Tibial nerve (tissue), 4 donors: ENCODE data around the gene MINDY4. TPM values are rescaled to one million over a fixed set of nuclear protein-coding genes. Genes with fewer than 3 reads are reported as not detected.

Source experiments
- DNase-seq, 2 donors: peaks; one replicate each; pipeline ENCODE4 v3.0.0-alpha.2; 2019; ENCODE audit warnings: low spot score in 2 of 2
- H3K27ac ChIP-seq, 4 donors: fragments of 200-600 bp; sonication (generic) in 3 of 4; one replicate each; pipeline ENCODE4 v1.5.1; 2017 to 2019; ENCODE audit warnings: mild to moderate bottlenecking in 1 of 4
- H3K27me3 ChIP-seq, 2 donors: fragments of 200-600 bp; sonication (generic) in 1 of 2; one replicate each; pipeline versions ENCODE4 v1.5.1 to v1.6.0; 2017 to 2019
- H3K36me3 ChIP-seq, 3 donors: fragments of 200-600 bp; sonication (generic); one replicate each; pipeline ENCODE4 v1.5.1; 2018 to 2019
- H3K4me1 ChIP-seq, 4 donors: fragments of 200-600 bp; sonication (generic) in 3 of 4; one replicate each; pipeline ENCODE4 v1.5.1; 2017 to 2019
- H3K4me3 ChIP-seq, 4 donors: fragments of 200-600 bp; sonication (generic) in 3 of 4; one replicate each; pipeline ENCODE4 v1.5.1; 2017 to 2019; ENCODE audit warnings: mild to moderate bottlenecking in 1 of 4, moderate library complexity in 1 of 4
- H3K9me3 ChIP-seq, 4 donors: fragments of 200-600 bp; sonication (generic) in 3 of 4; one replicate each; pipeline ENCODE4 v1.5.1; 2017 to 2019
- EP300 ChIP-seq, 2 donors: sonication (generic); formaldehyde crosslinking; IDR thresholded peaks; one replicate each; pipeline ENCODE4 v1.6.1; 2017; ENCODE audit warnings: antibody characterized with exemption in 2 of 2, mild to moderate bottlenecking in 1 of 2
- POLR2A ChIP-seq, 2 donors: fragments of 450-650 bp; IDR thresholded peaks; one replicate each; pipeline ENCODE4 v1.6.1; 2017; ENCODE audit warnings: antibody characterized with exemption in 2 of 2, mild to moderate bottlenecking in 2 of 2, moderate library complexity in 2 of 2
- WGBS, 2 donors: methylation state at CpG; one replicate each; pipeline ENCODE4 v1.1.5; 2018; 5-methylcytosine and 5-hydroxymethylcytosine counted together
- total RNA-seq, 4 donors: library from RNA; depleted of rRNA; stranded (reverse); fragments of >200 nt; gene quantifications; one replicate each; pipeline ENCODE4 v1.1.0, GENCODE V29; 2016
- TF ChIP-seq, protein P1 (sequence below), 5 experiments: fragments of 200-600 bp in 3 of 5; fragments of 450-650 bp in 2 of 5; sonication (generic) in 3 of 5; IDR thresholded peaks; one replicate each; pipeline ENCODE4 v1.5.1; 2016 to 2019; ENCODE audit warnings: antibody characterized with exemption in 5 of 5, mild to moderate bottlenecking in 3 of 5, moderate library complexity in 2 of 5

The MINDY4 gene
- total RNA-seq, 4 donors from 2014 or later, result 17.1 to 21.6 (median 19.9) TPM

DNA sequence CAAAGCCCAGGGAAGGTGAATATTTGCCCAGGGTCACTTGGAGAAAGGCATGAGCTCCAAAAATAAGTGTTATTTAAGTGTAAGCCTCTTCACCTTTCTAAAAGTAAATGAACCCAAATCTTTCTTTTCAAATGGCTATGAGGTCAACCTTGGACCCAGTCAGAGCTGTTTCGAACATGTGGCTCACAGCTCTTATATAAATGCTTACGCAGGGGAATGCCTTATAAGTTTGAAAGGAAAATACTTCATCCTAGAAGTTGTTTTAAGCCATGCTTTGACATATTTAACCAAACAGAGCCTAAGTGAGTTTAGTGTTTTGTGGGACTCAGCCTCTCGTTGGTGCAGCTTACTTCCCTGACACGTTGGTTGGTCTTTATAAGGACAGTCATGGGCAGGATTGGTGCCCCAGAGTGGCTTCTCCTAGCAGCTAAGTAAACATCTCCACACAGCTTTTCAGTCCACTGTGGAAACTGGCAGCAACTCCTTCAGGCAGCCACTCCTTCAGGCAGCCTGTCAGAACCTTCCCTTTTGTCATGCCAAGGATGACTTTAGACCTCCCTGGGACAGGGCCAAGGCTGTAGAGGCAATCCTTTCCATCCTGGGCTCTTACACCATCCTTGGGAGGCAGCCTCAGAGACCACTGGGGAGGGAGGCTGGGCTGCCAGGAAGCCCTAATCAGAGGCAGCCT, 43.6 kb downstream of the MINDY4 start:
- no peaks in the 10 kb centered on the region for H3K27me3 ChIP-seq
- H3K36me3 ChIP-seq, result no peaks in the 10 kb centered on the region
- H3K27ac ChIP-seq, result peak overlapping the region in 3 of 4 donors; percentile 29 to 76 (median 71)
- DNase-seq, result peak; percentile 50
- H3K4me3 ChIP-seq, result no peak overlapping the region
- WGBS, 2 donors, result 67 to 69% methylated on average over 4 of the region's 4 CpGs
- H3K9me3 ChIP-seq, result no peaks in the 10 kb centered on the region
- TF ChIP-seq POLR2A (IDR thresholded peaks at IDR 0.05), result no peak
- TF ChIP-seq EP300 (IDR thresholded peaks at IDR 0.05), result peak in 1 of 2 donors; percentile 23
- peaks cover 0 to 56% (median 20%) of the 10 kb centered on the region in 4 donors for H3K4me1 ChIP-seq

DNA sequence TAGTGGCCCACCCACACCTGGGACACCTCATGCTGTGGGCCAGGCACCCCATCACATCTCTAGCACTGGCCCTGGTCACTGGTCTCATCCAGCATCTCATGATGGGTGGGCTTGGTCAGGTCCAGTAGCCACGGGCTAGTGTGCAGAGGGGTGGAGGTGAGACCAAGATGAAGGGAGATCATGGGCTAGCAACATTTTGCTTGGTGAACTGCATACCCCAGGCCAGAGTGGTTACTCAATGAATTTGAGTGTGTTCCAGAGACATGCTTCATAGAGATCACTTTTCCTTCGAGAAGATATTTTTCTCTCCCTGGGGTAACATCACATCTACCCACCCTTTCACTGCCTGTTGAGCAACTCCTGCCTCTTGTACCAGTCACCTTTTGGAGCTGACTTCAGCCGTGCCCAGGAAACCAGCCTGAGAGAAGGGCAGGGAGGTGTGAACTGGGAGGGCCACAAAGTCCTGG, 44.2 kb downstream of the MINDY4 start:
- H3K9me3 ChIP-seq, result no peaks in the 10 kb centered on the region
- peaks cover 0 to 56% (median 20%) of the 10 kb centered on the region in 4 donors for H3K4me1 ChIP-seq
- no peaks in the 10 kb centered on the region for H3K27me3 ChIP-seq
- no peak for DNase-seq
- peak overlapping the region in 3 of 4 donors; percentile 29 to 76 (median 71) for H3K27ac ChIP-seq
- no peaks in the 10 kb centered on the region for H3K36me3 ChIP-seq
- TF ChIP-seq POLR2A (IDR thresholded peaks at IDR 0.05) (no peak), EP300 (IDR thresholded peaks at IDR 0.05) (peak in 1 of 2 donors; percentile 13)
- TF ChIP-seq, protein P1, sequence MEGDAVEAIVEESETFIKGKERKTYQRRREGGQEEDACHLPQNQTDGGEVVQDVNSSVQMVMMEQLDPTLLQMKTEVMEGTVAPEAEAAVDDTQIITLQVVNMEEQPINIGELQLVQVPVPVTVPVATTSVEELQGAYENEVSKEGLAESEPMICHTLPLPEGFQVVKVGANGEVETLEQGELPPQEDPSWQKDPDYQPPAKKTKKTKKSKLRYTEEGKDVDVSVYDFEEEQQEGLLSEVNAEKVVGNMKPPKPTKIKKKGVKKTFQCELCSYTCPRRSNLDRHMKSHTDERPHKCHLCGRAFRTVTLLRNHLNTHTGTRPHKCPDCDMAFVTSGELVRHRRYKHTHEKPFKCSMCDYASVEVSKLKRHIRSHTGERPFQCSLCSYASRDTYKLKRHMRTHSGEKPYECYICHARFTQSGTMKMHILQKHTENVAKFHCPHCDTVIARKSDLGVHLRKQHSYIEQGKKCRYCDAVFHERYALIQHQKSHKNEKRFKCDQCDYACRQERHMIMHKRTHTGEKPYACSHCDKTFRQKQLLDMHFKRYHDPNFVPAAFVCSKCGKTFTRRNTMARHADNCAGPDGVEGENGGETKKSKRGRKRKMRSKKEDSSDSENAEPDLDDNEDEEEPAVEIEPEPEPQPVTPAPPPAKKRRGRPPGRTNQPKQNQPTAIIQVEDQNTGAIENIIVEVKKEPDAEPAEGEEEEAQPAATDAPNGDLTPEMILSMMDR (IDR thresholded peaks at IDR 0.05), result no peak
- H3K4me3 ChIP-seq, result no peak overlapping the region
- WGBS, 2 donors, result 61 to 67% methylated on average over 3 of the region's 3 CpGs

DNA sequence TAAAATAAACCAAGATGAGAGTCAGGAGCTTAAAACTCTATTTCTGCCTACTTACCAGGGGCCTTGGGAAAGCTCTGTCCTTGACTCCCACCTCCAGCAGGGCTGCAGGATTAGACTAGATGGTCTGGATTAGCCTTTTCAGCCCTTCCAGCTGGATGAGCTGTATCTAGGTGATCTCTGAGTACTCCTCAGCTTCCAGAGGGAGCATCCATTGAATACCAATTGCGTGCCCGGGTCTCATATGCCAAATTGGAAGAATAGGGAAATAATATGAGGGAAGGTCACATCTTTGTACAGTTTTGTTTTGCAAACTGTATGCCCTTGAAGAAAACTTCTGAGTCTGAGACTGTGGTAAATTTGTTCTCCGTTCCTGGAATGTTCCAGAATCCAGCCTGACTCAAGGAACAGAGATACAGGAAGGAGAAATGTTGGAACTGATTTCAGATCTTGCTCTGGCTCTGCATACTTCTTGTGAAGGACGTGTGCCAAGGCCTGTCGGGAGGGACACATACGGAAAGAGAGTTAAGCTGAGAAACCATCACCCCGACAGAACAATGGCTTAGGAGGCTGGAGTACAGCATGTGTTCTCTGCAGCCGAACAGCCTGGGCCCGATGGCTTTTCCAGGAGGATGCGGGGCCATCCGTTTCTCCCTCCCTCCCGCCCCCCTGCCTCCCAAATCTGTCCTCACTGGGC, 44.9 kb downstream of the MINDY4 start:
- no peak overlapping the region for H3K4me3 ChIP-seq
- H3K36me3 ChIP-seq, result no peaks in the 10 kb centered on the region
- peak in 1 of 2 donors; percentile 40 for DNase-seq
- peaks cover 0 to 56% (median 20%) of the 10 kb centered on the region in 4 donors for H3K4me1 ChIP-seq
- 46 to 50% methylated on average over 12 of the region's 12 CpGs for WGBS, 2 donors
- peak overlapping the region in 3 of 4 donors; percentile 29 to 73 (median 71) for H3K27ac ChIP-seq
- H3K27me3 ChIP-seq, result no peaks in the 10 kb centered on the region
- no peaks in the 10 kb centered on the region for H3K9me3 ChIP-seq
- TF ChIP-seq, protein P1 (IDR thresholded peaks at IDR 0.05), result no peak
- TF ChIP-seq EP300 (IDR thresholded peaks at IDR 0.05), result peak in 1 of 2 donors; percentile 34

DNA sequence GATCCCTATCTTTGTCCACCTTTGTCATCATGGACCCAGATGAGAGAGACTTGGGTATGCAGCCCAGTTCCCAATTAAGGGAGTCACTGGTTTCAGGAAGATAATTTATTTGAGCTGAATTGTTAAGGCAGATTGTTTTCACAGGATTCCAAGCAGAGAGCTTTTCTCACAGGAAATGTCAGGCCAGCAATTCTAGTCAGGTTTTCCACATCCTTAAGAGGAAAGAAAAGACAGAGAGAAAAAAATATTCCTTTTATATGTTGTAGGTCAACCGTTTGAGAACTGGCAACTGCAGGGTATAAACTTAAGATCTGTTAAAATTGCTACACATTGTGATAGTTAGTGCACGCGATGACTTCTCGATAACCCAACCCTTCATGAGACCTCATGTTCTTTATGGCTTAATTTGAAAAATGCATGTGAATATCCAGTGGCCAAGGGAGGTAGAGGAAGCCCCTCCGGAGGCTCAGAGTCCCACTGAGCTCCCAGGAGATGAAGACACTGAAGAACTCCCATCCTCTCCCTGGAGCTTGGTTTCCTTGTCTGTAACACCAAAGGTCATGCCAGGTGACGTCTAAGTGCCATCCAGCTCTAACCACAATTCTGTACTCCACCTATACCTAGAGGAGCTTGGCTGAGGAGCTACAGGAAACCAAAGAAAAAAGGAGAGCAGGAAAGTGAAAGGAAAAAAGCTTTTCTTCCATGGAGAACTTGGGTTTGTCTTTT, 45.6 kb downstream of the MINDY4 start:
- H3K9me3 ChIP-seq, result no peaks in the 10 kb centered on the region
- no peak for DNase-seq
- TF ChIP-seq EP300 (IDR thresholded peaks at IDR 0.05) (no peak), POLR2A (IDR thresholded peaks at IDR 0.05) (no peak)
- TF ChIP-seq, protein P1 (IDR thresholded peaks at IDR 0.05), result no peak
- no peaks in the 10 kb centered on the region for H3K27me3 ChIP-seq
- H3K36me3 ChIP-seq, result no peaks in the 10 kb centered on the region
- H3K4me3 ChIP-seq, result no peak overlapping the region
- H3K4me1 ChIP-seq, result peaks cover 0 to 60% (median 20%) of the 10 kb centered on the region in 4 donors
- H3K27ac ChIP-seq, result peak overlapping the region in 3 of 4 donors; percentile 29 to 73 (median 71)
- 68 to 71% methylated on average over 6 of the region's 6 CpGs for WGBS, 2 donors

DNA sequence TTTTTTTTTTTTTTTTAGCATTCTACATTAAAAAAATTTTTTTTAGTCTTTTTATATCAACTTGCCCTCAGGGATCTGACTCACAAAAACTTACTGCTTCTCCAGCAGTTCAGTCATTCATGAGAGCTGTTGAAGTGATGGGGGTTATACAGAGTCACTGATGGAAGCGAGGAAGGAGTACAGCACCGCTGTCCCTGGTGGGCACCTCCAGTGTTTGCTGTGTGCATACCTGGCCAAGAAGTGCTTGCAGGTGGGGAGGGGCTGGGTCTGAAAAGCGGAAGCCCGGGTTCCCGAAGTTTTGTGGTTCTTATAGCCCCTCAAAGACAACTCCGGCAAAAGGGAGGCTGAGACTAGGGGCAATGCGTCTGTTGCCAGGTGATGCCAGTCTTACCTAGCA, 46.2 kb downstream of the MINDY4 start:
- Histone ChIP-seq H3K4me1 (peaks cover 0 to 60% (median 20%) of the 10 kb centered on the region in 4 donors), H3K27ac (peak overlapping the region in 2 of 4 donors; percentile 71 to 73), H3K9me3 (no peaks in the 10 kb centered on the region), H3K36me3 (no peaks in the 10 kb centered on the region), H3K4me3 (no peak overlapping the region), H3K27me3 (no peaks in the 10 kb centered on the region)
- TF ChIP-seq EP300 (IDR thresholded peaks at IDR 0.05) (no peak), POLR2A (IDR thresholded peaks at IDR 0.05) (no peak)
- TF ChIP-seq, protein P1 (IDR thresholded peaks at IDR 0.05), result no peak
- WGBS, 2 donors, result 87 to 93% methylated on average over 7 of the region's 7 CpGs
- no peak for DNase-seq
